Hepatocyte (in vitro differentiated cells): Measurements from ENCODE around the gene HMGB1. TPM values are rescaled to one million over a fixed set of nuclear protein-coding genes. Genes with fewer than 3 reads are reported as not detected.

Experiments
- DNase-seq: peaks from one replicate; pipeline ENCODE4 v3.0.0-alpha.2; 2016; ENCODE audit warnings: low spot score
- H2AFZ ChIP-seq: fragments of 200-600 bp; sonication (generic); 2 replicates; pipeline ENCODE4 v1.6.0; 2016; ENCODE audit warnings: antibody characterized with exemption, mild to moderate bottlenecking
- H3K27ac ChIP-seq: fragments of 200-600 bp; sonication (generic); 2 replicates; pipeline ENCODE4 v1.5.1; 2016; ENCODE audit warnings: mild to moderate bottlenecking
- H3K27me3 ChIP-seq: fragments of 200-600 bp; sonication (generic); 2 replicates; pipeline ENCODE4 v1.6.1; 2016
- H3K36me3 ChIP-seq: fragments of 200-600 bp; sonication (generic); replicated peaks from 2 replicates; pipeline ENCODE4 v1.5.1; 2016; ENCODE audit warnings: low read depth; ENCODE audit not compliant: insufficient read depth
- H3K4me1 ChIP-seq: fragments of 200-600 bp; sonication (generic); 2 replicates; pipeline ENCODE4 v1.5.1; 2016; ENCODE audit warnings: mild to moderate bottlenecking, moderate library complexity; ENCODE audit not compliant: insufficient read depth
- H3K4me2 ChIP-seq: fragments of 200-600 bp; sonication (generic); 2 replicates; pipeline ENCODE4 v1.6.0; 2016
- H3K4me3 ChIP-seq: fragments of 200-600 bp; sonication (generic); 2 replicates; pipeline ENCODE4 v1.5.1; 2016; ENCODE audit warnings: mild to moderate bottlenecking
- H3K79me2 ChIP-seq: fragments of 200-600 bp; sonication (generic); 2 replicates; pipeline ENCODE4 v1.6.0; 2017; ENCODE audit warnings: mild to moderate bottlenecking
- H3K9me2 ChIP-seq: fragments of 200-600 bp; sonication (generic); replicated peaks from 2 replicates; pipeline ENCODE4 v1.6.0; 2017; ENCODE audit warnings: mild to moderate bottlenecking; ENCODE audit not compliant: insufficient read depth
- H3K9me3 ChIP-seq: fragments of 200-600 bp; sonication (generic); 2 replicates; pipeline ENCODE4 v1.5.1; 2016; ENCODE audit warnings: low read depth, mild to moderate bottlenecking
- H4K20me1 ChIP-seq: fragments of 200-600 bp; sonication (generic); 2 replicates; pipeline ENCODE4 v1.6.0; 2016; ENCODE audit warnings: mild to moderate bottlenecking; ENCODE audit not compliant: insufficient read depth, poor library complexity, severe bottlenecking
- CTCF ChIP-seq: fragments of 200-600 bp; sonication (generic); IDR thresholded peaks from 2 replicates; pipeline ENCODE4 v1.5.1; 2016; ENCODE audit warnings: antibody characterized with exemption, mild to moderate bottlenecking; ENCODE audit not compliant: poor library complexity
- EZH2 ChIP-seq: fragments of 200-600 bp; sonication (generic); IDR thresholded peaks from 2 replicates; pipeline ENCODE4 v1.6.1; 2016; ENCODE audit warnings: antibody characterized with exemption, mild to moderate bottlenecking, borderline replicate concordance
- EZH2phosphoT487 ChIP-seq: fragments of 200-600 bp; sonication (generic); IDR thresholded peaks from one replicate; pipeline ENCODE4 v1.6.1; 2018; ENCODE audit warnings: antibody characterized with exemption, mild to moderate bottlenecking, low read depth, moderate library complexity; ENCODE audit not compliant: unreplicated experiment, severe bottlenecking
- WGBS: methylation state at CpG from one replicate; pipeline ENCODE4 v1.1.6; 2016; ENCODE audit warnings: low lambda C conversion rate; ENCODE audit errors: missing lambda C conversion rate; 5-methylcytosine and 5-hydroxymethylcytosine counted together
- polyA plus RNA-seq: library from polyadenylated mRNA; unstranded; fragments of >200 nt; fragmentation: Nextera tagmentation; extraction: Ambion mirVana; gene quantifications from 2 replicates; pipeline ENCODE4 v1.2.1, GENCODE V29; 2016
- total RNA-seq: library from RNA; depleted of rRNA; stranded (reverse); fragments of >200 nt; gene quantifications from 2 replicates; pipeline ENCODE4 v1.2.3, GENCODE V29; 2014

Gene HMGB1
- total and polyA plus RNA-seq, 2 experiments from 2014 or later, result 372 to 416 TPM

GRCh38 chr13:30499338-30499737 lies 33.6 kb upstream of the HMGB1 start:
- Histone ChIP-seq H3K4me3 (no peak overlapping the region), H3K4me2 (no peak overlapping the region), H3K9me2 (no peaks in the 10 kb centered on the region), H2AFZ (no peak overlapping the region), H4K20me1 (no peaks in the 10 kb centered on the region), H3K27me3 (no peaks in the 10 kb centered on the region), H3K36me3 (no peaks in the 10 kb centered on the region), H3K9me3 (no peaks in the 10 kb centered on the region), H3K79me2 (no peaks in the 10 kb centered on the region), H3K4me1 (no peaks in the 10 kb centered on the region), H3K27ac (no peak overlapping the region)
- TF ChIP-seq EZH2 (no peak), EZH2phosphoT487 (no peak), CTCF (no peak)
- 95% methylated on average over 3 of the region's 3 CpGs for WGBS
- DNase-seq, result no peak

DNA sequence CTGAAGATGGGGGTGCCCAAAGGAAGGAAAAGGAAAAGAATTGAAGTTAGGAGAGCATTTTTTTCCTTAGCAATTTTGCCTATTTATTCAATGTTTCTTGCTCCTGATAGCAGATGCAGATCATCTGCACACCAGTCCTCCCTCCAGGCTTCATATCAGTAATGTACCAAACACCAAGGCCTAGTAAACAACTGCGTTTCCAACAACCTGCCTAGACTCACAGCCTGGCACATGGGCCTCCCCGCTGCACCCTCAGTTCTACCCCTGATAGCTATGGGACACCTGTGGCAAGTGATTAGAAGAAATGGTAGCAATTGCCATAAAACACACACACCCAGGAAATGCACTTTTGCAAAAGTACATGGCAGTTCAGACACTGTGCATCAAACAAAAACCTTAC lies 30.4 kb upstream of the HMGB1 start:
- H2AFZ ChIP-seq, result no peak overlapping the region
- no peak for DNase-seq
- H3K79me2 ChIP-seq, result no peaks in the 10 kb centered on the region
- no peaks in the 10 kb centered on the region for H3K9me2 ChIP-seq
- H3K27ac ChIP-seq, result no peak overlapping the region
- peaks cover 6% of the 10 kb centered on the region for H3K4me1 ChIP-seq
- no peaks in the 10 kb centered on the region for H4K20me1 ChIP-seq
- H3K9me3 ChIP-seq, result no peaks in the 10 kb centered on the region
- H3K4me2 ChIP-seq, result no peak overlapping the region
- H3K27me3 ChIP-seq, result no peaks in the 10 kb centered on the region
- no peak for TF ChIP-seq CTCF
- TF ChIP-seq EZH2phosphoT487, result no peak
- TF ChIP-seq EZH2, result no peak
- H3K4me3 ChIP-seq, result no peak overlapping the region
- no peaks in the 10 kb centered on the region for H3K36me3 ChIP-seq
- 83% methylated on average over 2 of the region's 2 CpGs for WGBS

DNA sequence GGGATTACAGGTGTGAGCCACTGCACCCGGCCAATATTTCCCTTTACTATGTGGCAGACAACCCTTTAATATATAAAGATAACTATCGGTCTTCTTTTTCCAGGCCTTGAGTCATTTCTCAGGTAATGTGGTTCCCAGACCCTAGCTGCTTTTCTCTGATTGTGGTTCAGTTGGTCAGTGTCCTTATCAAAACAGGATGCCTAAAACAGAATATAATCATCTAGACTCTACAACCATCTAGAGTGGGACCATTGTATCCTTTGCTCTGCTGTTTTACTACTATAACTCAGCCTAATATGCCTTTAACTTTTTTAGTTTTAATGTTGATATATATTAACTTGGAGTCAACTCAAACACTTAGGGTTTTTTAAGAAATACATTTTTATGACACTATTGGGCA lies 30.0 kb upstream of the HMGB1 start:
- Histone ChIP-seq H4K20me1 (no peaks in the 10 kb centered on the region), H3K79me2 (no peaks in the 10 kb centered on the region), H3K27me3 (no peaks in the 10 kb centered on the region), H3K4me3 (no peak overlapping the region), H3K9me2 (no peaks in the 10 kb centered on the region), H3K9me3 (no peaks in the 10 kb centered on the region), H2AFZ (no peak overlapping the region), H3K36me3 (no peaks in the 10 kb centered on the region), H3K27ac (no peak overlapping the region), H3K4me2 (no peak overlapping the region), H3K4me1 (peaks cover 6% of the 10 kb centered on the region)
- TF ChIP-seq EZH2phosphoT487 (no peak), CTCF (no peak), EZH2 (no peak)
- WGBS, result 43% methylated on average over 2 of the region's 2 CpGs
- no peak for DNase-seq
